ENCODE measurements around the gene APLNR. TPM values are rescaled to one million over a fixed set of nuclear protein-coding genes. Genes with fewer than 3 reads are reported as not detected.
A peak's percentile ranks its signal among the peaks of the same experiment; 100 is the strongest.

The APLNR gene
- total RNA-seq, 2 donors from 2014 or later = 6.3 to 13.6 TPM

GRCh38 chr11:57203882-57204480, 33.1 kb downstream of the APLNR start:
- Histone ChIP-seq H3K9me3 (no peaks in the 10 kb centered on the region), H3K27ac (no peak overlapping the region), H3K36me3 (no peaks in the 10 kb centered on the region), H3K4me3 (no peak overlapping the region), H3K27me3 (no peaks in the 10 kb centered on the region), H3K4me1 (peaks cover 0 to 50% of the 10 kb centered on the region in 2 donors)
- no peak for TF ChIP-seq CTCF (IDR thresholded peaks at IDR 0.05)
- no peak for DNase-seq (ENCODE audit: low spot score)

GRCh38 chr11:57203359-57203758, 33.7 kb downstream of the APLNR start:
- Histone ChIP-seq H3K27ac (peak overlapping the region in 1 of 2 donors; percentile 31), H3K36me3 (no peaks in the 10 kb centered on the region), H3K9me3 (no peaks in the 10 kb centered on the region), H3K4me3 (no peak overlapping the region), H3K4me1 (peaks cover 0 to 50% of the 10 kb centered on the region in 2 donors), H3K27me3 (no peaks in the 10 kb centered on the region)
- peak; percentile 76 for DNase-seq (ENCODE audit: low spot score)
- TF ChIP-seq CTCF (IDR thresholded peaks at IDR 0.05) = no peak

GRCh38 chr11:57202281-57202680, 34.8 kb downstream of the APLNR start:
- Histone ChIP-seq H3K27ac (peak overlapping the region; percentile 31 to 59), H3K36me3 (no peaks in the 10 kb centered on the region), H3K9me3 (no peaks in the 10 kb centered on the region), H3K4me1 (peaks cover 0 to 50% of the 10 kb centered on the region in 2 donors), H3K27me3 (no peaks in the 10 kb centered on the region), H3K4me3 (no peak overlapping the region)
- no peak for DNase-seq (ENCODE audit: low spot score)
- TF ChIP-seq CTCF (IDR thresholded peaks at IDR 0.05) = no peak

GRCh38 chr11:57200917-57201316, 36.1 kb downstream of the APLNR start:
- no peak for TF ChIP-seq CTCF (IDR thresholded peaks at IDR 0.05)
- DNase-seq (ENCODE audit: low spot score) = no peak
- Histone ChIP-seq H3K27me3 (no peaks in the 10 kb centered on the region), H3K4me3 (no peak overlapping the region), H3K4me1 (peaks cover 0 to 59% of the 10 kb centered on the region in 2 donors), H3K9me3 (no peaks in the 10 kb centered on the region), H3K27ac (peak overlapping the region; percentile 7 to 53), H3K36me3 (no peaks in the 10 kb centered on the region)

GRCh38 chr11:57199330-57199729, 37.7 kb downstream of the APLNR start:
- no peaks in the 10 kb centered on the region for H3K36me3 ChIP-seq
- TF ChIP-seq CTCF (IDR thresholded peaks at IDR 0.05) = no peak
- H3K27ac ChIP-seq = no peak overlapping the region

GRCh38 chr11:57197762-57198161, 39.3 kb downstream of the APLNR start:
- DNase-seq (ENCODE audit: low spot score) = no peak
- no peak overlapping the region for H3K27ac ChIP-seq
- H3K9me3 ChIP-seq = no peaks in the 10 kb centered on the region
- no peak overlapping the region for H3K4me3 ChIP-seq
- H3K36me3 ChIP-seq = no peaks in the 10 kb centered on the region
- peaks cover 0 to 36% of the 10 kb centered on the region in 2 donors for H3K4me1 ChIP-seq
- no peak for TF ChIP-seq CTCF (IDR thresholded peaks at IDR 0.05)
- no peaks in the 10 kb centered on the region for H3K27me3 ChIP-seq

More at GRCh38 chr11:57199330-57199729, 37.7 kb downstream of the APLNR start:
- H3K27me3 ChIP-seq = no peaks in the 10 kb centered on the region
- H3K9me3 ChIP-seq = no peaks in the 10 kb centered on the region
- H3K4me1 ChIP-seq = peaks cover 0 to 50% of the 10 kb centered on the region in 2 donors
- no peak for DNase-seq (ENCODE audit: low spot score)
- H3K4me3 ChIP-seq = no peak overlapping the region
